Stimulated activated CD4-positive, alpha-beta T cell treated with anti-CD3 and anti-CD28 coated beads, TNF-alpha, amount 100 ng/mL, for 48 hours (primary cell): ENCODE results near the gene ARL8B.

ENCODE experiments used
- DNase-seq, 3 donors: peaks; one replicate each; pipeline ENCODE4 v3.0.0-alpha.2; 2020; ENCODE audit warnings: low read depth in 3 of 3

Gene ARL8B

DNA sequence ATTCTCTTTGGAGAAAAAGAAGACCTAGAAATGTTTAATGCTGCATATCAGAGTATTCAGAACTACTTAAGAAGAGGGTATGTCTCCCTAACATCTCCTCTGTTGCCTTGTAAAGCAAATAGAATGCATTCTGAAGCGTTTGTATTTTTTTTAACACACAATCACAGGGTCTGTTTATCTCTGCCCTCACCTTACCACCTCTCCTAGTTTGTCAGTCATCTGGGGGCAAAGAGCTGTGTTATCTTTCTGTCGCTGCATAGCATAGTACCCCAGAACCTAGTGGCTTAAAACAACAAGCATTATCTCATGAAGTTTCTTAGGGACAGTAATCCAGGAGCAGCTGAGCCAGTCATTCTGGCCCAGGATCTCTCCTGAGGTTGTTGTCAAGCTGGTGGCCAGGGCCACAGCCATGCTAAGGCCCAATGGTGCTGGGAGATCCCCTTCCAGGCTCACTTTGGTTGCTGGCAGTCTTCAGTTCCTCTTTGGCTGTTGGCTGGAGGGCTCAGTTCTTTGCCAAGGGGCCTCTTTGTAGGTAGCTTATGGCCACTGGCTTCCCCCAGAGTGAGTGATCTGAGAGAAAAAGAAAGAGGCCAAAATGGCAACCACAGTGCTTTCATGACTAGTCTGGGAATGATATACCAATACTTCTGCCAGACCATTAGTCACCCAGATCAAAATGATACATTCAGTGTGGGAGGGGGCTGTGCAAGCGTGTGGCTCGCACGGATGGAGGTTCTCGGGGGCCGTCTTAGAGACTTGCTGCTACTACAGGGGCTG is 83.3 kb downstream of the ARL8B start:
- peak in 1 of 3 donors; percentile 55 for DNase-seq

DNA sequence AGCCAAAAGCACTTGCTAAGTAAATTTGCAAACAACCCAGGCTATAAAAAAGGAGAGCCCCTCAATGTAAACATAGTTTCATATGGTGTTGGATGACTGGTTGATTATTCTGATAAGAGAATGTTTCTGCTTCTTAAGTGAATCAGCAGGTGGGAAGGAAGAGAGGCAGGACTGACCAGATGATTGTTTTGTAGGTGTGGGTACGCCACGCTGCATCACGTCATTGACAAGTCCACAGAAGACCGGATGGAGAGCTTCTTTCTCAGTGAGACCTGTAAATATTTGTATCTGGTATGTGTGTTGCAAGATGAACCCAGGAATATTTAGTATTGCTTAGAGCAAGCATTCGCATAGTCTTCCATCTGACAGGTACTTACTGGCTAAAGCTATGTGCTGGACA is 88.8 kb downstream of the ARL8B start:
- DNase-seq, result no peak

DNA sequence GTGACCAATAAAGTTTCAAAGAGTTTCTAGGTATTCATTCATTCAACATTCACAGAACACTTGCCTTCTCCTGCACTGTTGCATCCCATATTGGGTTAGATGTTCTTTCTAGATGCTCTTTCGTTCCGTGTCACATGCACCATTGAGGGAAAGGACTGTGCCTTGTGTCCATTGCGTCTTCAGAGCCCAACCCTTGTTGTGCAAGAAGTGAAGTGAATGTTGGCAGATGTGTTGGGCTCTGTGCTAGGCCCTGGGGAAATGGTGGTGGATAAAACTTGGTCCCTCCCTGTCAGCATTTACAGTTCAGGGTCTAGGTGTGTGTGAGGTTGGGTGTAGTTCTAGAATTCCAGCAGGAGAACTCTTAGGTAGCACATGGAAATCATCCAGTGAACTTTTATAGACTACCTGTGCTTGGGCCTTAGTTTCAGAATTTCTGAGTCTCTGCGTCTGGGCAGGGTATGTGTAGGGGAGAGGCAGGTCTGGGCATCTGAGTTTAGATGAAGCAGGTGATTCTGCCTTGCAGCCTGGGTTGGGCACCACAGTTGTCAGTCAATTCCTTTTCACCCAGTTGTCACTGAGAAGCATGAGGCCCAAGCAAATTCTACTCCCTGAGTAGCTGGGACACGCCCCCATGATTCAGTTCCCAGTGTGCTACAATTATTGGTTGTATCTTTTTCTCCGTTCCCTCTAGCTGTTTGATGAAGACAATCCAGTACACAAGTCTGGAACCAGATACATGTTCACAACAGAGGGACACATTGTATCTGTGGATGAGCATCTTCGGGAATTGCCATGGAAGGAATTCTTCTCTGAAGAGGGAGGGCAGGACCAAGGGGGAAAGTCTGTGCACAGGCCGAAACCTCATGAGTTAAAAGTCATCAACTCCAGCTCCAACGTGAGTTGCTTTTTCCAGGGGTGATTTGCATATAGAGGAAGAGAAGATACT is 90.8 kb downstream of the ARL8B start:
- DNase-seq, result no peak

DNA sequence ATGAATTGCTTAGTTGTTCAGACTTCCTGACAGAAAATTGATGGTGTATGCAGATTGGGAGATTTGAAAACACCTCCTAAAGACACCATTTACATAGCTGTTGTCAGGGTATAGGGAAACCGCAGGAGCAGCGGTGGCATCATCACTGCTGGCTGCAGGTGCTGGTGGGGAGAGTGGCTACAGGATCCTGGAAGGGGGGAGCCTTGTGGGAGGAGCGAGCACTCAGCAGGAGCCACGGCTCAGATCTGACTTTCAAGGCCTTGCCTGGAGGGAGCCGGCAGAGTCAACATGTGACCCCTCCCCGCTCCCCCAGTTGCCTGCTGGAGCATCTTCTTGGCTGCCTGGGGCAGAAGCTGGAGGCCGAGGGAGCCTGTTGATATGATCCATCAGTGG is 91.5 kb downstream of the ARL8B start:
- no peak for DNase-seq

DNA sequence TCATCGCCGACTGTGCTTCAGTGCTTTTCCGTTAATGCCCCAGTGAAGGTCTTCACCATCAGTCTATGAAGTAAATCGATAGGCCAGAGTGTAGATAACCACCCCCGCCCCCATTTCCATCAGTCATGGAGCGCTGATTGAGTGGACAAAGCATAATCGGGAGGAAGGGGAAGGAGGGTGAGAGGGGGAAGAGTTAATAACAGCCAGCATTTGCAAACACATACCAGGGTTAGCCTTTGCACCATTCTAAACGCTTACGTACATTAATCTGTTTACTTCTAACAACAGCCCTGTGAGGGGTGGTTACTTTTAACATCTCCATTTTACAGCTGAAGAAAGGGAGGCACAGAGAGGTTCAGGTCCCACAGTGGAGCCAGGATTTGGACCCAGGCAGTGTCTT is 92.3 kb downstream of the ARL8B start:
- no peak for DNase-seq

DNA sequence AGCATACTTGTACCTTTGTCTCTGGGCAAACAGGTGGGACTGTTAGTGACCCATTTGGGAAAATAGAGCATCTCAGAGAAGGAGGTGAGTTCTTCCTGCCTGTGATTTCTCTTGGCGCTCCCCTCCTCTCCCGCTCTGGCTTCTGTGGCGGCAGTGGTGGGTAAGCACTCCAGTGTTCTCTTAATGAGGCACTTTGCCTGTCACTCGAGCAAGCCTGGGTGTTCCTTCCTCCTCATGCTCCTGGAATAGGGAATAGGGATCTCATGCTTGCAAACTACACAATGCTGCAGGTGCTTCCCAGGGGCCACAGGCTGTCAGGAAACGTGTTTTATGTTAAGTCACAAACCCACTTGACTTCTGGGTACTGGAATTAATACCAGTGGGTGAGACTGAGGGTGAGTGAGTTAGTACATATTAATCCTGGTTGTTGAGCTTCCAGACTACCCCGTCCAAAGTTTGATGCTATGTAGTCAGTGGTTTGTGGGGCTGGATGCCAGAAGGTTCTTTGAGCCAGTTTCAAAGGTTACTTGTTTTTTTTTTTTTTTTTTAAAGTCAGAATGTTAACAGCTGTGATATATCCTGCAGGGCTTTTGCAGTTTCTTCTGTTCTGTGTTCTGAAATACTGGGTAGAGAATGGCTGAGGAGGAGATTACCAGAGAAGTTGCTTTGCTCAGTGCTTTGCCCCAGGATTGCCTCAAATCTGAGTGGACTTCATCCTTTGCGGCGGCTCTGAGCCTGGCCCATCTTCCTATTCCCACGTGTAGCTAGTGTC is 95.9 kb downstream of the ARL8B start:
- DNase-seq, result no peak

DNA sequence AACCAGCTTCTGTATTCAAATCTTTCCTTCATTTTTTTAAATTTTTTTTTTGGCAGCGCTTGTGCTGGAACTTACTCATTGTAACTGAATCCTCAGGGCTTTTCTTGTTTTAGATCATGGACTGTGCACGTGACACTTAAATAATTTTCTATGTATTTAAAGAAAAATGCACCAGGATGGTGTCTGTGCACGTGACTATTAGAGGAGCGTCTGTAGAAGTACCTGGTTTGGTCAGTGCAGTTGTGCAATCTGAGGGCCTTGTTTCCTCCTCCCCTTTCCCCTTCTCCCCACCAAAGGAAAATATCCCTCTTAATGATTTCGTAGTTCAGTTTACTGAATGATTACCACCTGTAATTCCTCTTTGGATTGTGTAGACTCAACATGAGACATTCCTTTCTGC is 96.7 kb downstream of the ARL8B start:
- no peak for DNase-seq

DNA sequence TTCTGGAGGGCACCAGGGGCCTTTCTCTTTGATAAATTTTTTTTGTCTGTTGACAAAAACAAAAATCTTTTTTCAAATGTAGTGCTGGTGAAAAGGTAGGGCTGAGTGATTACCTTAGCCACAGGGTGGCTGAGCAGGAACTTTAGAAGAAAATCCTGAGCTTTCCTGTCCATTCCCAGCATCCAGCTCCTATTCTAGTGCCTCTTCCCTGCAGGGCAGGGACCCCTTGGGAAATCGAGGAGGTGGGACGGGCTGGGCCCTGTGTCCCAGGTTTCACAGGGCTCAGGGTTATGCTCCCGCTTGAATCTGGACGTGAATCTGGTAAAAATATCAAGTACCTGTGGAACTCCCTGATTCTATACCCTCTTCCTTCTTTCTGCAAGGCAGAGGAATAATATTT is 97.1 kb downstream of the ARL8B start:
- no peak for DNase-seq

DNA sequence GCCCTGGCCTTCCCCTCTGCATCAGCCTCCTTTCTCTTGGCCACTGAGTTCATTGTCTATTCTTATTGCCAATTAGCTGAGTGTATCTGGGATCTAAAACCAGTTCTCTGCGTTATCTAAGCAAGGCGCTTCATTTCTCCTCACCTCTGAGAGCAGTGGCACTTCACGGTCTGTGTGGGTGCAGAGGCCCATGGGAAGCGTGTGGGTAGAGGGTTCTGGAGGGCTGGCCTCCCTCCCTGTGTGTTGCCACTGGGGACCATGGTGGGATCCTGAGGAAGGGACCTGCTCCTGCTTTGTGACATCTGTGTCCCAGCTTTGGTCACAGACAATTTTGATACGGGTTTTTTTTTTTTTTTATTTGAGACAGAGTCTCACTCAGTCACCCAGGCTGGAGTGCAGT is 98.1 kb downstream of the ARL8B start:
- DNase-seq, result no peak

DNA sequence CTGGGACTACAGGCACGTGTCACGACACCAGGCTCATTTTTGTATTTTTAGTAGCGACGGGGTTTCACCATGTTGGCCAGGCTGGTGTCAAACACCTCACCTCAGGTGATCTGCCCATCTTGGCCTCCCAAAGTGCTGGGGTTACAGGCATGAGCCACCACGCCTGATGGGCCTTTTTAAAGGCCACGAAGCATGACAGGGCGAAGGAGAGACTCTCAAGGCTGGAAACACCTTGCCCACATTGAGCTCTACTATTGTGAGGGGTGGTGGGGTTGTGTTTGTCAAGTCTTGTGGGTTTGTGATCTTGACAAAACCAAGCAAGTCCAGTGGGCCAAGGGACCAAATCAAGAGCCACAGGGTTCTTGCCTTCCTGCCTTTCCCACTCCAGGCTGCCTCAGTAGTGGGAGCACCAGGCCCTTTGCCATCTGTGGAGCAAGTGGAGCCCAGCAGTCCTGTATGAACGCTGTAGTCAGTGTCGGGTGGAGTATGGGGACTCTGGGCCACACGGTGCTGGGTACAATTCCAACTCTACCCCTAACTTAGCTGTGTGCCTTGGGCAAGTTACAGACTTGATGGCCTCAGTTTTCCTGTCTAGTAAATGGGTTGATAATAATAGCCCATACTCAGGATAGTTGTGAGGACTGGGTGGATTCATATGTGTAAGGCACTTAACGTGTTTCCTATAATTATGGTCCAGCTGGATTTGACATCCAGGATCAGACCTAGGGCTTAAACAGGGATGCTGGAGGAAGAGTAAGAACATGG is 98.8 kb downstream of the ARL8B start:
- DNase-seq, result no peak

DNA sequence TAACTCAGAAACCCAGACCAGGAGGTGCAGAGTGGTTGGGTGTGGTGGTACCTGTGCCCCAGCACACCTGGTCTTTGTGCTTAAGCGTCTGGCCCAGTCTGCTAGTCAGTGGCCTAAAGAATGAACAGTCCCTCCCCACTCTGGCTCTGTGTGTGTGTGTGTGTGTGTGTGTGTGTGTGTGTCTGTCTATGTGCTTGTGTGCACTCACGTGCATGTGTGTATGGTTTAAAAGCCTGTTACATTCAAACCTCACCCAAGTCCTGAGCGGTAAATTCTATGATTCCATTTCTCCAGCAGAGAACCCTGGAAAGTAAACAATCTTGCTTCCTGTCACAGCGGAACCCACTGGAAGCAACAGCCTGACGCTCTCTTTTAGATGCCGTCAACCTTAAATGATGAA is 99.6 kb downstream of the ARL8B start:
- DNase-seq, result no peak

DNA sequence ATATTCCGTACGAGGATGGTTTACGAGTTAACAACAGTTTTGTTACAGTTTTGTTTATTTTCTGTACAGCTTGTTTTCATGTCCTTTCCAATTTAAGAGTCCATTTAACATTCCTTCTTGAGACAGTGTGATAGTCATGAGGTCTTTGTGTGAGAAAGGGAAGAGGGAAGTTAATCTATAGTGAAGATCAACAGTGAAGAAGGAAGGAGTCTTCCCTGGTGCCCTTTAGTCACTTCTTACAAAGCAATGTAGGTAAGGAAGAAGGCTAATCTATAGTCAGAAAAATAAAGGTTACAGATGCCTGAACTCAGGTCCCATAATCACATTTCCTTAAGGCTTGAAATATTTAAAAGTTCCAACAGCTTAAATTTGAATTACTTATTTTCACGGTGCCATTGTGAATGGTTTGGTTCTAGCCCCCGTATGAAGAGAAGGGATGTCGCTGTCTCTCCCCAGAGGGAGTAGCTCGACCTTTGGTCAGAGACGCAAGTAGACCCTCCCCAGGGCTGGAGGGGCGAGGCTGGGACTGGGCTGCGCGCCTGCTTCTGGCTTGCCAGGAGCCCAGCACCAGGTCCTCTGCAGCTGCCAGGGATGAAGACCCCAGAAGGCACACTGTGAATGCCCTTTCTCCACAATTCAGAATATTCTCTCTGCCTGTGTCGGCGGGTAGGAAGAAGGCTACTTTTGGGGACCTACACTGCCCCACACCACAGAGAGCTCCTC is 100.4 kb downstream of the ARL8B start:
- no peak for DNase-seq

DNA sequence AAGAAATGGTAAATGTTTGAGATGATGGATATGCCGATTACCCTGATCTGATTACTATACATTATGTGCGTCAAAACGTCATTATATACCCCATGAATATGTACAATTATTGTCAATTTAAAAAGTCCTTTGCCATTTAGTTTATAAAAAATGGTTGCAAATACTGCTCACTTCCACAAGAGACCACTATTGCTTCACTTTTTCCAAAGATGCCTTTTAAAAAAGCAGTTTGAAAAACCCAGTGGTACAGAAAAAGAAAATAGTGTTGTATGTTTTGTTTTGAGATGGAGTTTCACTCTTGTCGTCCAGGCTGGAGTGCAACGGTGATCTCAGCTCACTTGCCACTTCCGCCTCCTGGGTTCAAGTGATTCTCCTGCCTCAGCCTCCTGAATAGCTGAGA is 104.7 kb downstream of the ARL8B start:
- no peak for DNase-seq

DNA sequence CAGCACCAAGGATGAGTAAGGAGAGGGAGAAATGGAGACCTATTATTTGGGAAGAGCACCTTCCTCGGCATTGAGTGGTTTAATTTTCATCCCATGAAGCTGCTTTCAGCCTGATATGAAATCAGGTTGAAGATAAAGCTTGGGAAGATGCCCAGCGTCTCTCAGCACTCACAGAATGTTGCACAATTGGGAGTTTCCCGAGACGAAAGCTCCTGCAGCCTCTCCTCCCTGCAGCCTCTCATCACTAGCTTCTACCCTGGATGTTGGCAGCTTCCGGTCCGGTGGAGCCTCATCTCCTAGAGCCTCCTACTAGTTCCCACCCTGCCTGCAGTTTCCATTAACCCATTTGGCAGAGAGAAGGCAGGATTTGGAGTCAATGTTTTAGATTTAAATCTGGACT is 105.7 kb downstream of the ARL8B start:
- DNase-seq, result no peak

DNA sequence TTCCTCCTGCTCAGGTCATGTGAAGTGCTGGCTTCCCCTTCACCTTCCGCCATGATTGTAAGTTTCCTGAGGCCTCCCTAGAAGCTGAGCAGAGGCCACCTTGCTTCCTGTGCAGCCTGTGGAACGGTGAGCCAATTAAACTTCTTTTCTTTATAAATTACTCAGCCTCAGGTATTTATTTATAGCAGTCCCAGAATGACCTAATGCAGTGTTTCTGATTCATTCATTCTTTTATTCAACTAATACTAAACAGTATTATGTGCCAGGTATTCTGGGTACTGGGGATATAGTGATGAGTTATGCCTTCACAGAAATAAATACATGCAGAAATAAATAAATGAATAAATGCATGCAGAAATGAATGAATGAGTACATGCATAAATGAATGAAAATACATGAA is 107.3 kb downstream of the ARL8B start:
- no peak for DNase-seq
